Parathyroid adenoma (tissue), 2 donors: ENCODE measurements around the gene DDX54.

Source experiments
- H2AFZ ChIP-seq: fragments of 300-600 bp; sonication (generic); one replicate; pipeline ENCODE4 v1.7.0; 2017; ENCODE audit warnings: antibody characterized with exemption, mild to moderate bottlenecking
- H3K27ac ChIP-seq: fragments of 300-600 bp; sonication (generic); one replicate; pipeline ENCODE4 v1.7.0; 2017
- H3K27me3 ChIP-seq: fragments of 300-600 bp; sonication (generic); one replicate; pipeline ENCODE4 v1.7.0; 2017; ENCODE audit warnings: low read length; ENCODE audit not compliant: control insufficient read depth, insufficient read depth
- H3K36me3 ChIP-seq: fragments of 300-600 bp; sonication (generic); one replicate; pipeline ENCODE4 v1.7.0; 2017; ENCODE audit warnings: low read length; ENCODE audit not compliant: control insufficient read depth, insufficient read depth
- H3K4me1 ChIP-seq: fragments of 300-600 bp; sonication (generic); one replicate; pipeline ENCODE4 v1.7.0; 2017; ENCODE audit warnings: control low read depth
- H3K4me2 ChIP-seq: fragments of 300-600 bp; sonication (generic); one replicate; pipeline ENCODE4 v1.7.0; 2017; ENCODE audit warnings: low read length
- H3K4me3 ChIP-seq: fragments of 300-600 bp; sonication (generic); one replicate; pipeline ENCODE4 v1.7.0; 2017; ENCODE audit warnings: low read depth, low read length
- H3K79me2 ChIP-seq: fragments of 300-600 bp; sonication (generic); one replicate; pipeline ENCODE4 v1.7.0; 2017; ENCODE audit warnings: control low read depth
- H3K9ac ChIP-seq: fragments of 300-600 bp; sonication (generic); one replicate; pipeline ENCODE4 v1.7.0; 2017; ENCODE audit warnings: mild to moderate bottlenecking
- H3K9me3 ChIP-seq: fragments of 300-600 bp; sonication (generic); one replicate; pipeline ENCODE4 v1.7.0; 2017; ENCODE audit warnings: low read length; ENCODE audit not compliant: control insufficient read depth
- TF ChIP-seq, protein P1 (sequence below): fragments of 300-600 bp; sonication (generic); IDR thresholded peaks from one replicate; pipeline ENCODE4 v1.7.0; 2017; ENCODE audit warnings: antibody characterized with exemption, mild to moderate bottlenecking
- donor health status: primary hyperparathyroidism.

The DDX54 gene

DNA sequence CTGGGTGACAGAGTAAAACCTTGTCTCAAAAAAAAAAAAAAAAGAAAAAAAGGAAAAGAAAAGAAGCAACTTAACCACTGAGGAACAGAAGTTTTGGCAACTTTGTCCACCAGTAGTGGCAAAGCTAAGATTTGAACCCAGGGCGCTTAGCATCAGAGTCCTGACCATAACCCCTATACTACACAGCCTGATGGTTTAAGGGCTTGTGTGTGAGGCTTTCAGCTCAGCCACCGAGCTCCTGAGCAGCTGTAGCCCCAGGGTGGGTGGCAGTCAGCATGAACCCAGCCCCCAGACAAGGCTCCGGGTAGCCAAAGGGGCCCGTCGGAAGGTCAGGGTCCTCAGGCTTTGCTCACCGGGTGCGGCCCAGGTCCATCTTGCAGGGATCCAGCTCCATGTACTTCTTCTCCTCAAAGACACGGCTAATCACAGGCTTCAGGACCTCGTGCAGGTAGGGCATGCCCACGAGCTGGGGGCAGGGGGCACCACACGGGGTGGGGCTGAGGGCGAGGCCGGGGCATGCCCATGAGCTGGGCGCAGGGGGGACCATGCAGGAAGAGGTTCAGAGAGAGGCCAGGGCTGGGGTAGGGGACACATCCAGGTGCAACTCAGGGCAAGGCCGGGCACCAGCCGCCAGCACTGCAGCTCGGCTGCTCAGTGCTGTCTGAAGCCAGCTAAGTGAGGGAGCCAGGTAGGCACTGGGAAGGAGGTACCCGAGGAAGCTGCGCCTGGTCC is 70.7 kb downstream of the DDX54 start:
- Histone ChIP-seq H3K36me3 (no peaks in the 10 kb centered on the region), H3K27me3 (no peaks in the 10 kb centered on the region), H3K4me3 (no peak overlapping the region), H3K4me1 (peaks cover 14% of the 10 kb centered on the region), H3K27ac (no peak overlapping the region), H2AFZ (no peak overlapping the region), H3K9ac (no peak overlapping the region), H3K4me2 (no peak overlapping the region), H3K9me3 (no peaks in the 10 kb centered on the region), H3K79me2 (peaks cover 6% of the 10 kb centered on the region)
- TF ChIP-seq, protein P1, sequence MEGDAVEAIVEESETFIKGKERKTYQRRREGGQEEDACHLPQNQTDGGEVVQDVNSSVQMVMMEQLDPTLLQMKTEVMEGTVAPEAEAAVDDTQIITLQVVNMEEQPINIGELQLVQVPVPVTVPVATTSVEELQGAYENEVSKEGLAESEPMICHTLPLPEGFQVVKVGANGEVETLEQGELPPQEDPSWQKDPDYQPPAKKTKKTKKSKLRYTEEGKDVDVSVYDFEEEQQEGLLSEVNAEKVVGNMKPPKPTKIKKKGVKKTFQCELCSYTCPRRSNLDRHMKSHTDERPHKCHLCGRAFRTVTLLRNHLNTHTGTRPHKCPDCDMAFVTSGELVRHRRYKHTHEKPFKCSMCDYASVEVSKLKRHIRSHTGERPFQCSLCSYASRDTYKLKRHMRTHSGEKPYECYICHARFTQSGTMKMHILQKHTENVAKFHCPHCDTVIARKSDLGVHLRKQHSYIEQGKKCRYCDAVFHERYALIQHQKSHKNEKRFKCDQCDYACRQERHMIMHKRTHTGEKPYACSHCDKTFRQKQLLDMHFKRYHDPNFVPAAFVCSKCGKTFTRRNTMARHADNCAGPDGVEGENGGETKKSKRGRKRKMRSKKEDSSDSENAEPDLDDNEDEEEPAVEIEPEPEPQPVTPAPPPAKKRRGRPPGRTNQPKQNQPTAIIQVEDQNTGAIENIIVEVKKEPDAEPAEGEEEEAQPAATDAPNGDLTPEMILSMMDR = no peak

DNA sequence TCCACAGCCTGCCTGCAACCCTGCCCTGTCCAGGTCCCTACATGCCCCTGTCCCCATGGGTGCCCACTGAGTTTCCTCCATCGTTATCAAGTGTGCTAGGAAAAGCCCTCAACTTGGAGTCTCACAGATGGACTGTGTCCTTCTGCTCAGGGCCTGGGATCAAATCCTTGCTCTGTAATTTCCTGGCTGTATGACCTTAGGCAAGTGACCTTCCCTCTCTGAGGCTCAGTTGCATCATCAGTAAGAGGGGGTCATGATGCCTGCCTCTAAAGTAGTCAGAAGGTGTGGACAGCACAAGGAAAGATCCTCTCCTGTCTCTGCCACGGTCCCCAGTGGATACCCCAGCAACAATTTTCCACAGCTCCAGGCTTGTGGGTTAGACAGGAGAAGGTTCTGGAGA is 71.9 kb downstream of the DDX54 start:
- no peak overlapping the region for H2AFZ ChIP-seq
- H3K9me3 ChIP-seq = no peaks in the 10 kb centered on the region
- peaks cover 2% of the 10 kb centered on the region for H3K79me2 ChIP-seq
- TF ChIP-seq, protein P1 = no peak
- no peak overlapping the region for H3K27ac ChIP-seq
- H3K4me3 ChIP-seq = no peak overlapping the region
- no peak overlapping the region for H3K9ac ChIP-seq
- no peaks in the 10 kb centered on the region for H3K27me3 ChIP-seq
- H3K4me2 ChIP-seq = no peak overlapping the region
- H3K4me1 ChIP-seq = peaks cover 18% of the 10 kb centered on the region
- H3K36me3 ChIP-seq = no peaks in the 10 kb centered on the region

DNA sequence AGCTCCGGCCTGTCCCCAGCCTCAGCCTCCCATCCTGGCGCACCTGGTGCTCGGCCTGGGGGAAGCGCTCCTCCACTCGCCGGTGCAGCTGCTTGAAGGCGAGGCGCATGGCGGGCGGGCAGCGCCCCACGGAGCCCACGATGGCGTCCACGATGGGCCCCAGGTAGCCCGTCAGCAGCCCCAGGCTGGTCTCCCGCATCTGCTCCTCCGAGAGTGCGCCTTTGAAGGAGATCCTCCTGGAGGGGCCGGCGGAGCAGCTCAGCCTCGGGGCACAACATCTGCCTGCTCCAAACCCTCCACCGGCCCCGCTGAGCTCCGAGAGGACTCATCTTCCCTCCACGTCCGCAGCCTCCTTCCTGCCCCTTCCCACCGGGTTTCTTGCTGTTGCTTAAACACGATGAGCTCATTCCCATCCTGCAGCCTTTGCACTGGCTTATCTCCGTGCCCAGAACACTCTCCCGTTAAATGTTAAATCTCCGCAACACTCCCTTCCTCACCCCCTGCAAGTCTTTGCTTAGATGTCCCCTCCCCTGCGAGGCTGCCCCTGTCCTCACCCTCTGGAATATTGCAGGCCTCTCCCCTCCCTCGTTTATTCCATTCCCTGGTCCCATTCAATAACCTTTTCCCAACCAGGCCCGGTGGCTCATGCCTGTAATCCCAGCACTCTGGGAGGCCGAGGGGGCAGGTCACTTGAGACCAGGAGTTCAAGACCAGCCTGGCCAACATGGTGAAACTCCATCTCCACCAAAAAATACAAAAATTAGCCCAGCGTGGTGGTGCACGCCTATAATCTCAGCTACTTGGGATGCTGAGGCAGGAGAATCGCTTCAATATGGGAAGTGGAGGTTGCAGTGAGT is 73.0 kb downstream of the DDX54 start:
- H2AFZ ChIP-seq = no peak overlapping the region
- no peaks in the 10 kb centered on the region for H3K36me3 ChIP-seq
- H3K9ac ChIP-seq = no peak overlapping the region
- peaks cover 15% of the 10 kb centered on the region for H3K4me1 ChIP-seq
- H3K9me3 ChIP-seq = no peaks in the 10 kb centered on the region
- TF ChIP-seq, protein P1 = no peak
- H3K4me2 ChIP-seq = no peak overlapping the region
- H3K4me3 ChIP-seq = no peak overlapping the region
- H3K79me2 ChIP-seq = peaks cover 2% of the 10 kb centered on the region
- H3K27me3 ChIP-seq = no peaks in the 10 kb centered on the region
- H3K27ac ChIP-seq = no peak overlapping the region

DNA sequence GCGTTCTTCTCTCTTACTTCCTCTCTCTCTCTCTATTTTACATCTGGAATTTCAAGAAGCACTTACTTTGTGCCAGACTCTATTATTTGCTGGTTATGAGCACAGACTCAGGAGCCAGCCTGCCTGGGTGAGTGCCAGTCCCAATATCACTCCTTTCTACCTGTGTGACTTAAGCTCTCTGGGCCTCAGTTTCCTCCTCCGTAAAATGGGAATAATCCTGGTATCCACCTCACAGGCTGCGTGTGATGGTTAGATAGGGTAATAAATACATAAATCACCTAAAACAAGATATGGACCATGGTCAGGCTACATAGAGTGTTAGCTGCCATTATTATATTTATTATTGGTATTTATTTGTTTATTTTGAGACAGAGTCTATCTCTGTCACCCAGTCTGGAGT is 74.0 kb downstream of the DDX54 start:
- Histone ChIP-seq H3K9ac (no peak overlapping the region), H3K4me3 (no peak overlapping the region), H3K4me1 (peaks cover 8% of the 10 kb centered on the region), H3K79me2 (peaks cover 2% of the 10 kb centered on the region), H3K4me2 (no peak overlapping the region), H3K36me3 (no peaks in the 10 kb centered on the region), H3K27ac (no peak overlapping the region), H2AFZ (no peak overlapping the region), H3K9me3 (no peaks in the 10 kb centered on the region), H3K27me3 (no peaks in the 10 kb centered on the region)
- TF ChIP-seq, protein P1 = no peak
